ENCODE results near the gene CADM1.

Gene CADM1

GRCh38 chr11:115272925-115273324 is 231.3 kb downstream of the CADM1 start:
- no peak for DNase-seq

GRCh38 chr11:115271643-115272042 is 232.6 kb downstream of the CADM1 start:
- DNase-seq: no peak

GRCh38 chr11:115269191-115269950 is 234.8 kb downstream of the CADM1 start:
- no peak for DNase-seq

GRCh38 chr11:115267871-115268270 is 236.3 kb downstream of the CADM1 start:
- DNase-seq: no peak

DNA sequence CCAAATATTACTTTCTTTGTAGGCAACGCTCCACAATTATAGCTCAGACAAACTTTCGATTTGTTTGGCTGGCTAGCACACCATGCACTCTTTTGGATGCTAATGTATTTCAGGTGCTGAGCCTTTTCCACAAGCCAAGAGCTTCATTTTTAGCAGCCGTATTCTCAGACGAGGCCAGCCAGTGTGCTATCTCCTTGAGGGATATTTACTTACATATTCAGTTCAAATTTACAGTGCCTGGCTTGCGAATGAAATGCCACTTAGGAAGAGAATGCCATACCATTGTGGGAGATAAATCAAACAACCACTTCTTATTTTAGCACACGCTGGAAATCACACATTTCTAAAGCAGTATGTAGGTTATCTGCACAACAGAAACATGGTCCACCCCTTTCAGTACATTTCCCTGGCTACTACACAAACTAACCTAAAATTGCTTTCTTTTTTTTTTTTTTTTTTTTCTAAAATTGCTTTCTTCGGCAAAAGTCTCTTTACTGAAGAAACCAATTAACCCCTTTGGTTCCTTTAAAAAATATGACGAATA is 236.9 kb downstream of the CADM1 start:
- DNase-seq: no peak

DNA sequence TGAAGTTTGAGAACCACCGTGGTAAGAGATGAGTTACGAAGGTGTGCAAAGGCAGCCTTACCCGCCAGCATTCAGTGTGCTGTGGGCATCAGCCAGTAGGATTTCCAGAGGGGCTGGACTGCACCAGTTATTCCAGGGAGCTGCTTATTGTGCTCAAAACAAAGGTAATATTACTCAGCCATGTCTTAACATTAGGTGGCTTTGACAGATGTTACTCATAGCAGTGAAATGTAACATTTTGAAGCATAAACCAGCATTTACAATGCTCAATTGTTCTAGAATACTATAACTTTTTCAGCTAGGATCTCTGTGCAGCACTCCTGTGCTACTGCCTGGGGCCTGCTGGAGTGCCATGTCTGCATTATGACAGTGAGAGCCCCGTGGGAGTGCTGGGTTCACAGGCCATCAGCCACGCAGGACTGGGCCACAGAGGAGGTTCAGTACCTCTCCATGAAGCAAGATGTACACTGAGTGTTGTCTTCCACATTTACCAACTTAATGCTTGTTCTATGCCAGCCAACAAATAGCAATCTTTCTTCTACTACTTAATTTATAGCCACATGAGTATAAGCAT is 238.1 kb downstream of the CADM1 start:
- DNase-seq: no peak

DNA sequence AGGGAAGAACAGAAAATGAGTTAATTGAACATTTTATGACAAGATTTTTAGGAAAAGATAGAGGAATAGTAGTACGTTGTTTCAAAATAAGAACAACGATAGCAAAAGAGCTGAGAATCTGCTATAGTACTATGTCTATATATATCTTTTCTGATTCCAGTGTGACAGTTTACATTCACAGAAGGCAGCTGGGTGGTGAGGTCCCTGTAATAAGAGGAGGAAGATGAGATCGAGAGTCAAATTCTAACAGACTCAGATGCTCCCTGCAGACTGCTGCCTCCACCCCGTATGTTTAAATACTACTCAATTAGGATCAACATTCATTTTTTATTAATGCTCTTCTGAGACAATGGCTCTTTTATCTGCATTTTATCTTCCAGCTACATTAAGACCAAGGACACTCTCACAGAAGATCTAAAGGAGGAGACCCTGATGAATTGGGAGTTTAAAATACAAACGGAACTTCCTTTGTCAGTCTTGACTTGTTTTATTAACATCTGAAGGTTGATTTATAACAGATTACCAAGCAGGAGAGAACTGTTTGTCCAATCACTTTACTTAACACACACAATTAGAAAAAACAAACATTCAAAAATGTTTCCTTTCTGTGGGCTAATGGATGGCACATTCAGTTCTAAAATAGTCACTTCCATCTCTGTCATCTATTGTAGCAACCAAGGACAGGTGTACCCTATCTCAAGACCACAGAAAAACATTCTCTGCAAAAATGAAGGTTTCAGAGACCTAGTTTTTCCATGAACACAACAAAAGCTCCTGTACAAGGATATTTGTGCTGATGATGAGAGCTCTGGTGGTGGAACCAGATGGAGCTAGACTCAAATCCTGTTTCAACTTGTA is 240.2 kb downstream of the CADM1 start:
- DNase-seq: no peak

DNA sequence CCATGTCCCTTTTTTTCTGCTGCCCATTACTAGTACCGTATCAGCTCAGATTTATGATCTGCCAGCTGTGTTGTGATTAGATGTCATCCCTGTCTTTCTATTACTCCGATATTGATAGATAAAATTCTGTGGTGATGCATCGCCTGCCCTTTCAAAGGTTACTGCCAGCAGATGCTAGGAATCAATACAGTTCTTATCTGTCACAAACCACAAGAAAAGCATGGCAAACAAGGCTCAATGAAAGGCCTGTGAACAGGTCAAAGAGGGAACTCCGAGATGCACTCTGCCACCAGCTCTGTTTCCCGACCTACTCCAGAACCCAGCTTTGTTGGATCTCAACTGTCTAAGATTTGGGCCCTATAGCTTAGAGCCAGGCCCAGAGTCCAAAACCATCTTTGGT is 246.0 kb downstream of the CADM1 start:
- DNase-seq: no peak

- DNase-seq: no peak
Observed at GRCh38 chr11:115257678-115258077, 246.5 kb downstream of the CADM1 start.

GRCh38 chr11:115257270-115257669 is 246.9 kb downstream of the CADM1 start:
- no peak for DNase-seq

GRCh38 chr11:115256397-115257197 is 247.6 kb downstream of the CADM1 start:
- no peak for DNase-seq

- DNase-seq: no peak
Observed at GRCh38 chr11:115255006-115255762, 249.0 kb downstream of the CADM1 start.

GRCh38 chr11:115251126-115251525 is 253.1 kb downstream of the CADM1 start:
- DNase-seq: no peak

GRCh38 chr11:115249061-115249578 is 255.1 kb downstream of the CADM1 start:
- DNase-seq: no peak

- DNase-seq: no peak
Observed at GRCh38 chr11:115247953-115248352, 256.3 kb downstream of the CADM1 start.

DNA sequence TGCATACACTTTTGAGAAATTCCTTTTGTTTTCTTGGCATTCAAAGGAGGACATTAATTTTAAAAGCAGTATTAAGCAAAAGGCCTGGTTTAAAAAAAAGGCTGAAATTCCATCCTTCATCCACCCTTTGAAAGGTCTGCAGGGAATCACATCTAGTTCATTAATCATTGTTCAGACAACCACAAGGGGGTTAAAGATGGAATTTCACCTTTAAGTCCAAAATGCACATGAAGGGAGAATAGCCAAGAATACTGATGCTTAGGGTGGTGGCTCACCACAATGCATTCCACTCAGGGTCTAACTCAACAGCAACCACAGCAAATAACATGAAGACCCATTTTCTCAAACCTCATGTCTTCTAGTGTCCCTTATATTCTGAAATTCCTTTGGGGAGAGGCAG is 256.9 kb downstream of the CADM1 start:
- no peak for DNase-seq

DNA sequence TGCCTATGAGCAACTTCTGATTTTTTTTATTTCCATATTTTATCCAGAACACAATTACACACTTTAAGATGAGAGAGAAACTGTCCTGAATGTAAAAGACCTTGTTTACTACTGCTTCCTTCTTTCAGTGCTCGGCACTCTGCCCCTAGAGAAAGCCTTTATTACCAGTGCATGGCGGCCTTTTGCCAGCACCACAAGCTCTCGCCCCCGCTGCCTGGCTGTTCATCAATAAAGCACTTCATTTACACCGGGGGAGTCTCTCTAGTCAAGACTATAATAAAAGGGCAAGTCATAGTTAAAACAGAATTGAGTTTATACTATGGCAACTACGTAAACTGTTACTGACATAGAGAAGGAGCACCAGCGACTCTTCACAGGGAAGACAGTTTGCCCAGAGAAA is 259.5 kb downstream of the CADM1 start:
- DNase-seq: no peak

- no peak for DNase-seq
Observed at GRCh38 chr11:115244296-115244695, 259.9 kb downstream of the CADM1 start.

DNA sequence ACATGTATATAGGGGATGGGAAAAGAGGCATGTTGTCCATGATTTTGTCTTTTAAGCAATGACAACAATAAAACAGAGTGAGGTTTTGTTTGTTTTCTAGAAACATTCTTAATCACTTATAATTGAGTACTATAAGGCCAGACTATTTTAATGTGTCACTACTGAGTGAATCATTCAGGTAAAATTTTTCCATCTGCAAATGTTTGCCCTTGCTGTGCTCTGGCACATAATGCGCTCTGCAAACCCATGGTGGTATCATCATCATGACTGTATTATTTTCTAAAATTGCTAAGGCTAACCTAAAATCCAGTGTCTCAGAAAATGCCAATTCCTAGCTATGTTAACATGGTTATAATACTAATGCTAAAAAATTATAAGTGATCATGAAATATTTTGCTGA is 261.2 kb downstream of the CADM1 start:
- DNase-seq: no peak

GRCh38 chr11:115241899-115242298 is 262.3 kb downstream of the CADM1 start:
- DNase-seq: no peak

- DNase-seq: no peak
Observed at GRCh38 chr11:115238791-115239190, 265.4 kb downstream of the CADM1 start.

GRCh38 chr11:115238086-115238485 is 266.1 kb downstream of the CADM1 start:
- DNase-seq: no peak

All from cortex of kidney (tissue), 1 donor.